ENCODE data around the gene NRXN2. TPM values are rescaled to one million over a fixed set of nuclear protein-coding genes. Genes with fewer than 3 reads are reported as not detected.
A peak's percentile ranks its signal among the peaks of the same experiment; 100 is the strongest.

The NRXN2 gene
- total RNA-seq, 1 experiment from 2014 or later: not detected

GRCh38 chr11:64581057-64581523, 141.9 kb downstream of the NRXN2 start:
- Mint-ChIP-seq H3K27me3 (ENCODE audit: insufficient read depth, unreplicated experiment) (peaks cover 39% of the 10 kb centered on the region), H3K9me3 (ENCODE audit: unreplicated experiment) (no peaks in the 10 kb centered on the region), H3K36me3 (ENCODE audit: insufficient read depth, unreplicated experiment) (no peaks in the 10 kb centered on the region), H3K4me1 (ENCODE audit: insufficient read depth, unreplicated experiment) (no peaks in the 10 kb centered on the region), H3K27ac (ENCODE audit: low read depth, unreplicated experiment) (no peak overlapping the region), H3K4me3 (ENCODE audit: unreplicated experiment) (no peak overlapping the region)
- CTCF ChIA-PET: no interaction called here
- BruUV-seq (replicated peaks): no TSS peak
- TF ChIP-seq, protein P1, sequence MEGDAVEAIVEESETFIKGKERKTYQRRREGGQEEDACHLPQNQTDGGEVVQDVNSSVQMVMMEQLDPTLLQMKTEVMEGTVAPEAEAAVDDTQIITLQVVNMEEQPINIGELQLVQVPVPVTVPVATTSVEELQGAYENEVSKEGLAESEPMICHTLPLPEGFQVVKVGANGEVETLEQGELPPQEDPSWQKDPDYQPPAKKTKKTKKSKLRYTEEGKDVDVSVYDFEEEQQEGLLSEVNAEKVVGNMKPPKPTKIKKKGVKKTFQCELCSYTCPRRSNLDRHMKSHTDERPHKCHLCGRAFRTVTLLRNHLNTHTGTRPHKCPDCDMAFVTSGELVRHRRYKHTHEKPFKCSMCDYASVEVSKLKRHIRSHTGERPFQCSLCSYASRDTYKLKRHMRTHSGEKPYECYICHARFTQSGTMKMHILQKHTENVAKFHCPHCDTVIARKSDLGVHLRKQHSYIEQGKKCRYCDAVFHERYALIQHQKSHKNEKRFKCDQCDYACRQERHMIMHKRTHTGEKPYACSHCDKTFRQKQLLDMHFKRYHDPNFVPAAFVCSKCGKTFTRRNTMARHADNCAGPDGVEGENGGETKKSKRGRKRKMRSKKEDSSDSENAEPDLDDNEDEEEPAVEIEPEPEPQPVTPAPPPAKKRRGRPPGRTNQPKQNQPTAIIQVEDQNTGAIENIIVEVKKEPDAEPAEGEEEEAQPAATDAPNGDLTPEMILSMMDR (IDR thresholded peaks at IDR 0.05; ENCODE audit: unreplicated experiment): no peak
- intact Hi-C loops (cut with micrococcal nuclease): no loop called here
- POLR2A ChIA-PET: no interaction called here
- DNase-seq (ENCODE audit: unreplicated experiment): no peak

- intact Hi-C loops (cut with micrococcal nuclease): no loop called here
- CTCF ChIA-PET: no interaction called here
- no TSS peak for BruUV-seq (replicated peaks)
Observed at GRCh38 chr11:64580412-64580811, 142.6 kb downstream of the NRXN2 start.

DNA sequence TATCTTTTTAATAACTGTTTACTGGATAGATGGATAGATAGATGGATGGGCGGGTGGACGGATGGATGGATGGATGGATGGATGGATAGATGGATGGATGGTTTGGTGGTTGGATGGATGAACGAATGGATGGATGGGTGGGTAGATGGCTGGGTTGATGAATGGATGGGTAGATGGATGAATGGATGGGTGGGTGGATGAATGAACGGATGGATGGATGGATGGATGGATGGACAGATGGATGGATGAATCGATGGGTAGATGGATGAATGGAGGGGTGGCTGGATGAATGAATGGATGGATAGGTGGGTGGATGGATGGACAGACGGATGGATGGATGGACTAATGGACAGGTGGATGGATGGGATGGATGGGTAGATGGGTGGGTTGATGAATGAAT, 145.8 kb downstream of the NRXN2 start:
- Mint-ChIP-seq H3K9me3 (ENCODE audit: unreplicated experiment) (no peaks in the 10 kb centered on the region), H3K4me1 (ENCODE audit: insufficient read depth, unreplicated experiment) (peaks cover 5% of the 10 kb centered on the region), H3K27me3 (ENCODE audit: insufficient read depth, unreplicated experiment) (peaks cover 26% of the 10 kb centered on the region), H3K4me3 (ENCODE audit: unreplicated experiment) (no peak overlapping the region), H3K27ac (ENCODE audit: low read depth, unreplicated experiment) (no peak overlapping the region), H3K36me3 (ENCODE audit: insufficient read depth, unreplicated experiment) (no peaks in the 10 kb centered on the region)
- ChIA-PET POLR2A (no interaction called here), CTCF (interaction anchor here (0.5 kb wide), 1 partner anchor 276 kb away, joined by 3 read pairs; no protein-coding TSS in a partner anchor)
- no peak for DNase-seq (ENCODE audit: unreplicated experiment)
- no TSS peak for BruUV-seq (replicated peaks)
- intact Hi-C loops (cut with micrococcal nuclease): no loop called here
- TF ChIP-seq, protein P1 (IDR thresholded peaks at IDR 0.05; ENCODE audit: unreplicated experiment): no peak

More at GRCh38 chr11:64580412-64580811, 142.6 kb downstream of the NRXN2 start:
- Mint-ChIP-seq H3K9me3 (ENCODE audit: unreplicated experiment) (no peaks in the 10 kb centered on the region), H3K4me3 (ENCODE audit: unreplicated experiment) (no peak overlapping the region), H3K36me3 (ENCODE audit: insufficient read depth, unreplicated experiment) (no peaks in the 10 kb centered on the region), H3K4me1 (ENCODE audit: insufficient read depth, unreplicated experiment) (no peaks in the 10 kb centered on the region), H3K27me3 (ENCODE audit: insufficient read depth, unreplicated experiment) (peaks cover 33% of the 10 kb centered on the region), H3K27ac (ENCODE audit: low read depth, unreplicated experiment) (no peak overlapping the region)
- POLR2A ChIA-PET: no interaction called here
- TF ChIP-seq, protein P1 (IDR thresholded peaks at IDR 0.05; ENCODE audit: unreplicated experiment): no peak
- DNase-seq (ENCODE audit: unreplicated experiment): no peak

DNA sequence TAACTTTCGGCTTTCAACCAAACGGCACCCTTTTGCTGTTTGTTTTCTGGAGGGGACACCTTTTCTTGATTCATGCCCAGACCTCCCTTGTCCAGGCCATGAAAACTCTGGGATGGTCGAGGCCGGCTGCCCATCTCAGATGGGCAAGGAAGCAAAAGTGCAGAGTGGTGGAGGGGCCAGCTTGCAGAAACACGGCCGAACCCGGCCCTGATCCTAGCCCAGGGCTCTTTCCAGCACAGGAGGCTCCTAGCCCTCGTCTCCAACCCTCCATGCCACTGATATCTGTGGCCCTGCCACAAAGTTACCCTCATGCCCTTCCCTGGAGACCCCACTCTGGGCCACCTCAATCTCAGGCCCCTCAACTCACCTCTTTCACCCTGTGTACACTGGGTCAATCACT, 150.9 kb downstream of the NRXN2 start:
- peaks cover 10% of the 10 kb centered on the region for H3K27me3 Mint-ChIP-seq (ENCODE audit: insufficient read depth, unreplicated experiment)
- ChIA-PET CTCF (interaction anchor here (0.6 to 0.7 kb wide), 2 partner anchors 79 to 84 kb away, joined by 3 read pairs; no protein-coding TSS in a partner anchor), POLR2A (interaction anchor here (0.6 kb wide), 1 partner anchor 442 kb away, joined by 3 read pairs; the partner anchor contains the start of gene ARL2)
- H3K36me3 Mint-ChIP-seq (ENCODE audit: insufficient read depth, unreplicated experiment): no peaks in the 10 kb centered on the region
- BruUV-seq (replicated peaks): TSS peak; percentile 57
- TF ChIP-seq, protein P1 (IDR thresholded peaks at IDR 0.05; ENCODE audit: unreplicated experiment): no peak
- DNase-seq (ENCODE audit: unreplicated experiment): no peak
- H3K4me1 Mint-ChIP-seq (ENCODE audit: insufficient read depth, unreplicated experiment): peaks cover 15% of the 10 kb centered on the region
- no peak overlapping the region for H3K4me3 Mint-ChIP-seq (ENCODE audit: unreplicated experiment)
- H3K9me3 Mint-ChIP-seq (ENCODE audit: unreplicated experiment): no peaks in the 10 kb centered on the region
- no peak overlapping the region for H3K27ac Mint-ChIP-seq (ENCODE audit: low read depth, unreplicated experiment)
- intact Hi-C loops (cut with micrococcal nuclease): no loop called here

All from MCF 10A (cell line).